DND-41 (cell line): ENCODE measurements around the gene CHST3.

ENCODE experiments used
- ATAC-seq: fragments of 200-7000 bp; cut with Tn5 transposase; 3 replicates; pipeline ENCODE4 v1.9.1; 2021; ENCODE audit warnings: low read depth; ENCODE audit not compliant: insufficient read depth
- DNase-seq: peaks from one replicate; pipeline ENCODE4 v3.0.0-alpha.2; 2020
- H2AFZ ChIP-seq: 2 replicates; pipeline ENCODE4 v1.6.0; 2012; ENCODE audit warnings: low read depth, low read length
- H3K27ac ChIP-seq: 2 replicates; pipeline ENCODE4 v1.5.1; 2012; ENCODE audit warnings: low read length, inconsistent platforms
- H3K27me3 ChIP-seq: fragments of 200-600 bp; sonication (generic); 2 replicates; pipeline ENCODE4 v1.6.0; 2012; ENCODE audit warnings: low read length, mild to moderate bottlenecking, inconsistent platforms; ENCODE audit not compliant: insufficient read depth, poor library complexity
- H3K36me3 ChIP-seq: 2 replicates; pipeline ENCODE4 v1.5.1; 2012; ENCODE audit warnings: low read length, inconsistent platforms; ENCODE audit not compliant: insufficient read depth
- H3K4me1 ChIP-seq: 2 replicates; pipeline ENCODE4 v1.5.1; 2012; ENCODE audit warnings: mild to moderate bottlenecking, low read length; ENCODE audit not compliant: insufficient read depth
- H3K4me2 ChIP-seq: 2 replicates; pipeline ENCODE4 v1.6.0; 2012; ENCODE audit warnings: mild to moderate bottlenecking, moderate library complexity, low read length, inconsistent platforms; ENCODE audit not compliant: insufficient read depth
- H3K4me3 ChIP-seq, 2 experiments: fragments of 200-600 bp in 1 of 2; shearing (Covaris generic) in 1 of 2; 2 replicates each; pipeline ENCODE4 v1.5.1; 2012 to 2016; ENCODE audit warnings: inconsistent platforms in 2 of 2, low read length in 2 of 2, mild to moderate bottlenecking in 2 of 2, low read depth in 1 of 2, moderate library complexity in 1 of 2
- H3K79me2 ChIP-seq: 2 replicates; pipeline ENCODE4 v1.6.0; 2012; ENCODE audit warnings: low read length, inconsistent platforms; ENCODE audit not compliant: insufficient read depth
- H3K9ac ChIP-seq: 2 replicates; pipeline ENCODE4 v1.6.0; 2012; ENCODE audit warnings: low read depth, mild to moderate bottlenecking, inconsistent platforms, low read length, moderate library complexity
- H3K9me3 ChIP-seq: 2 replicates; pipeline ENCODE4 v1.5.1; 2012; ENCODE audit warnings: low read length, moderate library complexity, mild to moderate bottlenecking, inconsistent platforms; ENCODE audit not compliant: insufficient read depth, severe bottlenecking
- H4K20me1 ChIP-seq: 2 replicates; pipeline ENCODE4 v1.6.0; 2012; ENCODE audit warnings: low read length; ENCODE audit not compliant: insufficient read depth
- CTCF ChIP-seq: IDR thresholded peaks from 2 replicates; pipeline ENCODE4 v1.5.1; 2012; ENCODE audit warnings: borderline replicate concordance, low read length, moderate library complexity, mild to moderate bottlenecking; ENCODE audit not compliant: poor library complexity, severe bottlenecking; ENCODE audit errors: extremely low read depth
- EZH2 ChIP-seq: IDR thresholded peaks from 3 replicates; pipeline ENCODE4 v1.6.1; 2012; ENCODE audit warnings: borderline replicate concordance, low read depth, mild to moderate bottlenecking, moderate library complexity, low read length, inconsistent platforms; ENCODE audit not compliant: severe bottlenecking

CHST3 gene

GRCh38 chr10:71924771-71925170, 39.4 kb upstream of the CHST3 start:
- ATAC-seq (no peak), DNase-seq (no peak)
- no peak overlapping the region for H3K4me3 ChIP-seq
- no peaks in the 10 kb centered on the region for H4K20me1 ChIP-seq
- TF ChIP-seq CTCF (no peak), EZH2 (no peak)
- no peak overlapping the region for H3K4me2 ChIP-seq
- H3K4me1 ChIP-seq, result no peaks in the 10 kb centered on the region
- no peak overlapping the region for H3K27ac ChIP-seq
- H3K27me3 ChIP-seq, result no peaks in the 10 kb centered on the region
- no peaks in the 10 kb centered on the region for H3K9me3 ChIP-seq
- H3K9ac ChIP-seq, result no peak overlapping the region
- no peaks in the 10 kb centered on the region for H3K36me3 ChIP-seq
- H2AFZ ChIP-seq, result no peak overlapping the region
- H3K79me2 ChIP-seq, result no peaks in the 10 kb centered on the region

GRCh38 chr10:71927159-71927558, 37.0 kb upstream of the CHST3 start:
- Histone ChIP-seq H2AFZ (no peak overlapping the region), H3K4me3 (no peak overlapping the region), H3K79me2 (no peaks in the 10 kb centered on the region), H3K9me3 (peaks cover under 1% of the 10 kb centered on the region), H3K27ac (no peak overlapping the region), H3K4me1 (no peaks in the 10 kb centered on the region), H3K27me3 (no peaks in the 10 kb centered on the region), H3K36me3 (no peaks in the 10 kb centered on the region), H4K20me1 (no peaks in the 10 kb centered on the region), H3K4me2 (no peak overlapping the region), H3K9ac (no peak overlapping the region)
- TF ChIP-seq EZH2, result no peak
- TF ChIP-seq CTCF, result no peak
- DNase-seq (no peak), ATAC-seq (no peak)

GRCh38 chr10:71927776-71928592, 36.2 kb upstream of the CHST3 start:
- Histone ChIP-seq H3K27me3 (no peaks in the 10 kb centered on the region), H3K36me3 (no peaks in the 10 kb centered on the region), H3K4me2 (no peak overlapping the region), H3K27ac (no peak overlapping the region), H2AFZ (no peak overlapping the region), H3K4me1 (peaks cover under 1% of the 10 kb centered on the region), H3K4me3 (no peak overlapping the region), H3K79me2 (no peaks in the 10 kb centered on the region), H3K9ac (no peak overlapping the region), H3K9me3 (peaks cover 4% of the 10 kb centered on the region), H4K20me1 (no peaks in the 10 kb centered on the region)
- TF ChIP-seq CTCF (no peak), EZH2 (no peak)
- no peak for ATAC-seq
- DNase-seq, result no peak
